HepG2 (cell line): ENCODE measurements around the gene TGM2. TPM values are rescaled to one million over a fixed set of nuclear protein-coding genes. Genes with fewer than 3 reads are reported as not detected.
A peak's percentile ranks its signal among the peaks of the same experiment; 100 is the strongest.

Source experiments
- ELF4 ChIP-seq: sonication (generic); formaldehyde crosslinking; IDR thresholded peaks from 2 replicates; pipeline ENCODE4 v1.5.0; 2020; ENCODE audit warnings: missing genetic modification reagents, mild to moderate bottlenecking, moderate library complexity, borderline replicate concordance
- HCFC1 ChIP-seq: fragments of 150-350 bp; IDR thresholded peaks from 2 replicates; pipeline ENCODE4 v1.6.1; 2014; ENCODE audit warnings: low read depth, low read length
- HMG20A ChIP-seq: IDR thresholded peaks from 2 replicates; pipeline ENCODE4 v1.6.1; 2016; ENCODE audit warnings: borderline replicate concordance
- HOXA3 ChIP-seq: sonication (generic); formaldehyde crosslinking; IDR thresholded peaks from 2 replicates; pipeline ENCODE4 v1.5.0; 2020; ENCODE audit warnings: missing genetic modification reagents
- NFIC ChIP-seq: IDR thresholded peaks from 2 replicates; pipeline ENCODE4 v1.6.1; 2012; ENCODE audit warnings: mild to moderate bottlenecking, low read length, inconsistent platforms
- PLRG1 ChIP-seq: fragments of 450-650 bp; conservative IDR thresholded peaks from 2 replicates; pipeline ENCODE4 v1.6.1; 2016
- PLSCR1 ChIP-seq: sonication (generic); formaldehyde crosslinking; IDR thresholded peaks from 2 replicates; pipeline ENCODE4 v1.5.0; 2020; ENCODE audit warnings: missing genetic modification reagents, mild to moderate bottlenecking, borderline replicate concordance
- RERE ChIP-seq: IDR thresholded peaks from 2 replicates; pipeline ENCODE4 v1.6.1; 2016; ENCODE audit warnings: low read depth, missing genetic modification reagents, missing compliant biosample characterization
- RFX5 ChIP-seq: IDR thresholded peaks from 2 replicates; pipeline ENCODE4 v1.6.1; 2011; ENCODE audit warnings: low read depth, low read length, improper control_type of control experiment
- RXRB ChIP-seq: IDR thresholded peaks from 2 replicates; pipeline ENCODE4 v1.6.1; 2016; ENCODE audit warnings: borderline replicate concordance, missing genetic modification reagents, missing compliant biosample characterization
- ZFY ChIP-seq: sonication (generic); formaldehyde crosslinking; IDR thresholded peaks from 2 replicates; pipeline ENCODE4 v1.4.0; 2020; ENCODE audit warnings: missing genetic modification reagents
- ZNF10 ChIP-seq: sonication (generic); formaldehyde crosslinking; IDR thresholded peaks from 2 replicates; pipeline ENCODE4 v1.4.0; 2020; ENCODE audit warnings: mild to moderate bottlenecking, low read depth, missing genetic modification reagents, borderline replicate concordance
- ZNF136 ChIP-seq: sonication (generic); formaldehyde crosslinking; IDR thresholded peaks from 2 replicates; pipeline ENCODE4 v1.8.1; 2022; ENCODE audit warnings: low read depth, mild to moderate bottlenecking, moderate library complexity, missing genetic modification reagents
- ZNF251 ChIP-seq: sonication (generic); formaldehyde crosslinking; IDR thresholded peaks from 2 replicates; pipeline ENCODE4 v1.9.0; 2021; ENCODE audit warnings: mild to moderate bottlenecking, missing genetic modification reagents
- ZNF260 ChIP-seq: sonication (generic); formaldehyde crosslinking; IDR thresholded peaks from 2 replicates; pipeline ENCODE4 v1.4.0; 2020; ENCODE audit warnings: missing genetic modification reagents, low read depth, mild to moderate bottlenecking, borderline replicate concordance
- ZNF660 ChIP-seq: sonication (generic); formaldehyde crosslinking; IDR thresholded peaks from 2 replicates; pipeline ENCODE4 v1.5.1; 2020; ENCODE audit warnings: mild to moderate bottlenecking, low read depth, missing genetic modification reagents, borderline replicate concordance
- ZNF687 ChIP-seq: sonication (generic); formaldehyde crosslinking; IDR thresholded peaks from 2 replicates; pipeline ENCODE4 v1.5.1; 2020; ENCODE audit warnings: mild to moderate bottlenecking, missing genetic modification reagents, moderate library complexity
- ZNF772 ChIP-seq: sonication (generic); formaldehyde crosslinking; IDR thresholded peaks from 2 replicates; pipeline ENCODE4 v1.5.0; 2020; ENCODE audit warnings: mild to moderate bottlenecking, missing genetic modification reagents
- ZNF780A ChIP-seq: sonication (generic); formaldehyde crosslinking; IDR thresholded peaks from 2 replicates; pipeline ENCODE4 v1.8.0; 2022; ENCODE audit warnings: mild to moderate bottlenecking, missing genetic modification reagents, moderate library complexity
- ZNF781 ChIP-seq: sonication (generic); formaldehyde crosslinking; IDR thresholded peaks from 2 replicates; pipeline ENCODE4 v1.5.1; 2020; ENCODE audit warnings: borderline replicate concordance, mild to moderate bottlenecking, missing genetic modification reagents; ENCODE audit errors: not compliant biosample characterization
- polyA plus RNA-seq, 8 experiments: library from polyadenylated mRNA; depleted of rRNA in 3 of 8; stranded (reverse) in 7 of 8; unstranded in 1 of 8; fragments of >200 nt; fragmentation: Illumina TruSeq in 4 of 8; extraction: Trizol in 4 of 8; gene quantifications; 2 replicates each; pipeline versions ENCODE4 v1.2.1 to v1.2.3, GENCODE V29; 2011 to 2016; ENCODE audit warnings: low read depth in 4 of 8, missing spikeins in 1 of 8, mixed read lengths in 1 of 8; ENCODE audit not compliant: insufficient read depth in 1 of 8
- total RNA-seq, 5 experiments: library from RNA; depleted of rRNA; stranded (reverse); fragments of >200 nt; fragmentation: Illumina TruSeq; extraction: Trizol; gene quantifications; 2 replicates each; pipeline ENCODE4 v1.2.3, GENCODE V29; 2016; ENCODE audit warnings: low read depth in 1 of 5

The TGM2 gene
- total and polyA plus RNA-seq, 2 of the 13 experiments (the other 11 are each of a cell fraction or from before 2014, with no cell fraction given) = 4.2 to 46.4 TPM

GRCh38 chr20:38095017-38095686 lies 69.9 kb downstream of the TGM2 start (continued):
- TF ChIP-seq ZNF687 = peak; percentile 51
- TF ChIP-seq ZNF780A (CRISPR knock-in tag) = no peak
- TF ChIP-seq ZNF772 (CRISPR knock-in tag) = no peak
- 0 out of 2 replicates have a peak, but pooled peaks have one; percentile 14 for TF ChIP-seq HOXA3 (CRISPR knock-in tag)
- no peak for TF ChIP-seq PLRG1
- TF ChIP-seq HMG20A = peak; percentile 65; the same call in 1 of the 2 replicates
- TF ChIP-seq ZNF781 (CRISPR knock-in tag) = no peak
- TF ChIP-seq ZNF10 (CRISPR knock-in tag) = no peak
- no peak for TF ChIP-seq ZNF251 (CRISPR knock-in tag)
- no peak for TF ChIP-seq ZNF260
- TF ChIP-seq ZFY = no peak
- no peak for TF ChIP-seq RFX5
- peak; percentile 53; the same call in 1 of the 2 replicates for TF ChIP-seq RXRB
- TF ChIP-seq PLSCR1 (CRISPR knock-in tag) = no peak
- TF ChIP-seq NFIC = no peak
- TF ChIP-seq RERE = no peak
- TF ChIP-seq ZNF660 (CRISPR knock-in tag) = no peak
- no peak for TF ChIP-seq HCFC1
- TF ChIP-seq ZNF136 (CRISPR knock-in tag) = no peak
- no peak for TF ChIP-seq ELF4 (CRISPR knock-in tag)
